Tongue (tissue), 2 donors: ENCODE results near the gene NKG7. TPM values are rescaled to one million over a fixed set of nuclear protein-coding genes. Genes with fewer than 3 reads are reported as not detected.
"Not testable (repeated sequence)": the region's sequence is repeated elsewhere in the genome, so short reads cannot be mapped to it uniquely, and the experiment has no call there.

ENCODE experiments used
- DNase-seq: peaks from one replicate; pipeline ENCODE4 v3.0.0-alpha.2; 2015
- total RNA-seq: library from RNA; depleted of rRNA; stranded (reverse); fragments of >200 nt; gene quantifications from one replicate; pipeline ENCODE4 v1.2.3, GENCODE V29; 2014

The NKG7 gene
- 2.3 TPM for total RNA-seq

GRCh38 chr19:51372649-51373504 lies at the start of gene NKG7:
Gene NKG7 (minus strand): TSS chr19:51372654. CDS start chr19:51372535, 119 bp downstream.
- no peak for DNase-seq

GRCh38 chr19:51422053-51422448 lies 49.6 kb upstream of the NKG7 start:
- peak; percentile 86 for DNase-seq

GRCh38 chr19:51421229-51422052 lies 49.0 kb upstream of the NKG7 start:
- DNase-seq, result no peak

GRCh38 chr19:51420511-51420910 lies 48.1 kb upstream of the NKG7 start:
- DNase-seq, result not testable (repeated sequence)

GRCh38 chr19:51418707-51419106 lies 46.3 kb upstream of the NKG7 start:
- no peak for DNase-seq

- DNase-seq, result no peak
These were observed 45.3 kb upstream of the NKG7 start for GRCh38 chr19:51417810-51418157.

- DNase-seq, result no peak
These were observed 44.8 kb upstream of the NKG7 start, which contains the start of gene SIGLEC10 for GRCh38 chr19:51417107-51417809. Gene SIGLEC10 (minus strand): TSS chr19:51417642. CDS start chr19:51417581, 61 bp downstream.

GRCh38 chr19:51416422-51416821 lies 44.0 kb upstream of the NKG7 start:
- DNase-seq, result not testable (repeated sequence)

- DNase-seq, result no peak
These were observed 42.7 kb upstream of the NKG7 start for GRCh38 chr19:51415187-51415586.

GRCh38 chr19:51410950-51411748 lies 38.7 kb upstream of the NKG7 start:
- DNase-seq, result no peak

- DNase-seq, result no peak
These were observed 35.2 kb upstream of the NKG7 start for GRCh38 chr19:51407511-51408131.

- DNase-seq, result no peak
These were observed 29.7 kb upstream of the NKG7 start for GRCh38 chr19:51402117-51402516.

- not testable (repeated sequence) for DNase-seq
These were observed 27.5 kb upstream of the NKG7 start for GRCh38 chr19:51399936-51400335.

- DNase-seq, result no peak
These were observed 26.8 kb upstream of the NKG7 start for GRCh38 chr19:51399231-51399630.

- DNase-seq, result peak; percentile 27
These were observed 25.7 kb upstream of the NKG7 start for GRCh38 chr19:51398096-51398704.

GRCh38 chr19:51397453-51397852 lies 25.0 kb upstream of the NKG7 start:
- DNase-seq, result not testable (repeated sequence)

- DNase-seq, result no peak
These were observed 23.7 kb upstream of the NKG7 start for GRCh38 chr19:51396175-51396574.

GRCh38 chr19:51394050-51394836 lies 21.8 kb upstream of the NKG7 start:
- DNase-seq, result peak; percentile 99

GRCh38 chr19:51392701-51393100 lies 20.2 kb upstream of the NKG7 start:
- no peak for DNase-seq

- no peak for DNase-seq
These were observed 18.7 kb upstream of the NKG7 start for GRCh38 chr19:51391073-51391611.
